Measurements from ENCODE around the gene CXXC1. TPM values are rescaled to one million over a fixed set of nuclear protein-coding genes. Genes with fewer than 3 reads are reported as not detected.
A peak's percentile ranks its signal among the peaks of the same experiment; 100 is the strongest.
"Not testable (repeated sequence)": the region's sequence is repeated elsewhere in the genome, so short reads cannot be mapped to it uniquely, and the experiment has no call there.

CXXC1 gene
- total and polyA plus RNA-seq, 7 donors, result 20.0 to 71.6 (median 28.0) TPM

DNA sequence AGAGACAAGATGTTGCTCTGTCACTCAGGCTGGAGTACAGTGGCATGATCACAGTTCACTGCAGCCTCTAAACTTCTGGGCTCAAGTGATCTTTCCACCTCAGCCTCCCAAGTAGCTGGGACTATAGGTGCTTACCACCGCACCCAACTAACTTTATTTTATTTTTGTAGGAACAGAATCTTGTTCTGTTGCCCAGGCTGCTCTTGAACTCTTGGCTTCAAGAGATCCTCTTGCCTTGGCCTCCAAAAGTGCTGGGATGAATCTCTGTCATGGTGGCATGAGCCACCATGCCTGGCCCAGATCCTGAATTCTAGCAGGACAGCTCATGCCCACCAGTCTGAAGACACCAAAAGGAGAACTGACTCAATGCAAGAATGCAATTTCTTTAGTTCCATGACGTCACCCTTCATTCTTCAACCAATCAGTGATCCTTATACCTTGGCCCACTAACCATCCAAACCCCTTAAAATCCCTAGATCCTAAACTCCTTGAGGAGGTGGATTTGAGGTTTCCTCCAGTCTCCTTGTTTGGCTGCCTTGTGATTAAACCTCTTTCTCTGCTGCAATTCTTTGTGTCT lies 25.6 kb upstream of the CXXC1 start:
- Histone ChIP-seq H3K4me1 (no peaks in the 10 kb centered on the region), H3K27ac (no peak overlapping the region), H3K4me3 (no peak overlapping the region), H3K27me3 (ENCODE audit: insufficient read depth in 3 of 3, low read length in 2 of 3) (peaks cover 0 to 6% (median 0%) of the 10 kb centered on the region in 3 donors), H3K9me3 (no peaks in the 10 kb centered on the region), H3K36me3 (ENCODE audit: insufficient read depth in 1 of 2, low read depth in 1 of 2) (no peaks in the 10 kb centered on the region)
- intact Hi-C loops (cut with DNase I), result no loop called here
- ATAC-seq (peak in 1 of 4 donors; percentile 29), DNase-seq (no peak)
- WGBS, 3 donors, result 48 to 79% (median 63%) methylated on average over 2 of the region's 2 CpGs
- TF ChIP-seq, protein P1, sequence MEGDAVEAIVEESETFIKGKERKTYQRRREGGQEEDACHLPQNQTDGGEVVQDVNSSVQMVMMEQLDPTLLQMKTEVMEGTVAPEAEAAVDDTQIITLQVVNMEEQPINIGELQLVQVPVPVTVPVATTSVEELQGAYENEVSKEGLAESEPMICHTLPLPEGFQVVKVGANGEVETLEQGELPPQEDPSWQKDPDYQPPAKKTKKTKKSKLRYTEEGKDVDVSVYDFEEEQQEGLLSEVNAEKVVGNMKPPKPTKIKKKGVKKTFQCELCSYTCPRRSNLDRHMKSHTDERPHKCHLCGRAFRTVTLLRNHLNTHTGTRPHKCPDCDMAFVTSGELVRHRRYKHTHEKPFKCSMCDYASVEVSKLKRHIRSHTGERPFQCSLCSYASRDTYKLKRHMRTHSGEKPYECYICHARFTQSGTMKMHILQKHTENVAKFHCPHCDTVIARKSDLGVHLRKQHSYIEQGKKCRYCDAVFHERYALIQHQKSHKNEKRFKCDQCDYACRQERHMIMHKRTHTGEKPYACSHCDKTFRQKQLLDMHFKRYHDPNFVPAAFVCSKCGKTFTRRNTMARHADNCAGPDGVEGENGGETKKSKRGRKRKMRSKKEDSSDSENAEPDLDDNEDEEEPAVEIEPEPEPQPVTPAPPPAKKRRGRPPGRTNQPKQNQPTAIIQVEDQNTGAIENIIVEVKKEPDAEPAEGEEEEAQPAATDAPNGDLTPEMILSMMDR (IDR thresholded peaks at IDR 0.05), result no peak

DNA sequence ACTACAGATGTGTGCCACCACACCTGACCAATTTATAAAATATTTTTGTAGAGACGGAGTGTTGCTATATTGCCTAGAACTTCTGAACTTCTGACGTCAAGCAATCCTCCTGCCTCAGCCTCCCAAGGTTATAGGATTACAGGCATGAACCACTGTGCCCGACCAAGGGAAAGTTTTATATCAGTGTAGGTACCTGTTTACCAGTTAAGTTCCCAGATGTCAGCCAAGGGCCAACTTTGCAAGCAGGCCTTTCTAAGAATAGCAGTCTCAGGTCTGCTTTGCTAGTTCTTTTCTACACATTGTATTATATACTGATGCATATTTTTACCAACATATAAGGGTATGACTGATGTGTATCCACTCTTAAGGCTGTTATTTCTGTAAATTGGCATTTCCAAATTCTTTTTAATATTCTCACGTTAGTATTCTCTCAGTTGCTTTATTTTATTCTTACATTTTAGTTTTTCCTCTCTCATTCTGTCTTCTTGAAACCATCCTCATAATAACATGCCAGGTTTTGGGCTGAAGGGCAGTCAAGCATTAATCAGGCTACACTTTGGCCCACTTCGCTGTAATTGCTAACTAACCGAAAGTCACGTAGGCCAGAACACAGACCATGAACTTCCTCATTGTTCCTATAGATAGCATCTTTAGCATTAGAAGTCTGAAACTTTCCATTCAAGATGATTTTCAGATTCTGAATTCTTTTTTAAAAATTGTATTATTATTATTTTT lies 25.0 kb upstream of the CXXC1 start:
- 74 to 80% (median 79%) methylated on average over 7 of the region's 7 CpGs for WGBS, 3 donors
- no peak overlapping the region for H3K4me3 ChIP-seq
- TF ChIP-seq, protein P1 (IDR thresholded peaks at IDR 0.05), result no peak
- peaks cover 0 to 6% (median 0%) of the 10 kb centered on the region in 3 donors for H3K27me3 ChIP-seq (ENCODE audit: insufficient read depth in 3 of 3, low read length in 2 of 3)
- no peaks in the 10 kb centered on the region for H3K36me3 ChIP-seq (ENCODE audit: insufficient read depth in 1 of 2, low read depth in 1 of 2)
- no peak overlapping the region for H3K27ac ChIP-seq
- ATAC-seq, result no peak
- intact Hi-C loops (cut with DNase I), result no loop called here
- no peak for DNase-seq
- no peaks in the 10 kb centered on the region for H3K9me3 ChIP-seq
- no peaks in the 10 kb centered on the region for H3K4me1 ChIP-seq

DNA sequence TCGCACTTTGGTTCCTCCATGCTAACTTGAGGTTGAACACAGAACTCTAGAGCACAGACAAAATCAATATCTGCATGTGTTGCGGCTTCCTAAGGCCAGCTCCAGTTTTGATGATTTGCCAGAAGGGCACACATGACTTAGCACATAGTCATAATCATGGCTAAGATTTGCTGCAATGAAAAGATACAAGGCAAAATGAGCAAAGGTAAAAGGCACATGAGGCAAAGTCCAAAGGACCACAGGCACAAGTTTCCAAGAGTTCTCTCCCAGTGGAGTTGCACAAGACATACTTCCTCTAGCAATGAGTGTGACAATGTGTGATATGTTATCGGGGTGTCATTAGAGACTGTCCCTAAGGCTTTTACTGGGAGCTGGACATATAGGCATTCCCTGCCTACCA lies 24.2 kb upstream of the CXXC1 start:
- 83 to 90% (median 85%) methylated on average over 3 of the region's 3 CpGs for WGBS, 3 donors
- H3K9me3 ChIP-seq, result no peaks in the 10 kb centered on the region
- TF ChIP-seq, protein P1 (IDR thresholded peaks at IDR 0.05), result no peak
- no peak overlapping the region for H3K27ac ChIP-seq
- ATAC-seq (no peak), DNase-seq (no peak)
- peaks cover 0 to 6% (median 0%) of the 10 kb centered on the region in 3 donors for H3K27me3 ChIP-seq (ENCODE audit: insufficient read depth in 3 of 3, low read length in 2 of 3)
- intact Hi-C loops (cut with DNase I), result no loop called here
- H3K4me3 ChIP-seq, result no peak overlapping the region
- no peaks in the 10 kb centered on the region for H3K4me1 ChIP-seq
- no peaks in the 10 kb centered on the region for H3K36me3 ChIP-seq (ENCODE audit: insufficient read depth in 1 of 2, low read depth in 1 of 2)

DNA sequence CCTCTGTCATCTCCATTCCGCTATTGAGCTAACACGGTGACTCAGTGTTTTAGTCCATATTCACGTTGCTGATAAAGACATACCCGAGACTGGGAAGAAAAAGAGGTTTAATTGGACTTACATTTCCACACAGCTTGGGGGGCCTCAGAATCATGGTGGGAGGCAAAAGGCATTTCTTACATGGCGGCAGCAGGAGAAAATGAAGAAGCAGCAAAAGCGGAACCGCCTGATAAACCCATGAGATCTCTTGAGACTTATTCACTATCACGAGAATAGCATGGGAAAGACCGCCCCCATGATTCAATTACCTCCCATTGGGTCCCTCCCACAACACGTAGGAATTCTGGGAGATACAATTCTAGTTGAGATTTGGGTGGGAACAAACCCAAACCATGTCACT lies 22.6 kb upstream of the CXXC1 start:
- TF ChIP-seq, protein P1 (IDR thresholded peaks at IDR 0.05), result no peak
- no peaks in the 10 kb centered on the region for H3K4me1 ChIP-seq
- H3K4me3 ChIP-seq, result no peak overlapping the region
- H3K27ac ChIP-seq, result no peak overlapping the region
- intact Hi-C loops (cut with DNase I), result no loop called here
- peaks cover 2% of the 10 kb centered on the region for H3K9me3 ChIP-seq
- no peak for DNase-seq
- ATAC-seq, result no peak
- 81 to 87% (median 84%) methylated on average over 10 of the region's 10 CpGs for WGBS, 3 donors
- no peaks in the 10 kb centered on the region for H3K36me3 ChIP-seq (ENCODE audit: insufficient read depth in 1 of 2, low read depth in 1 of 2)
- peaks cover 0 to 6% (median 0%) of the 10 kb centered on the region in 3 donors for H3K27me3 ChIP-seq (ENCODE audit: insufficient read depth in 3 of 3, low read length in 2 of 3)

DNA sequence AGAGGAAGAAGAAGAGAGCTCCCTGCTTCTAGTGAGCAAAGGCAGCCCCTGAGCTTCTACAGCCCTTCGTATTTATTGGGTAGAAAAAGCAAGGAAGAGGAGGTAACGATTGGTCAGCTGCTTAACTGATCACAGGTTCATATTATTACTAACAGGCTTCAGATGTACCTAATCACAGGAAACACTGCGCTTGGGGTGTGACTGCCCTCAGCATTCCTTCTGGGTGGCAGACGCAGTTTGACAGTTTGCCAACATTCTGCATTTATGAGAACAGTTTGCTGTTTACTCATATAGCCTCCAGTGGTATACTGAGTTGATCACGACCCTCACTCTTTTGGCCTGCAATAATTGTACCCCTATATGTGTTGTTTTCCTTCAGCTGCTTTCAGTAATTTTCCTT lies 21.4 kb upstream of the CXXC1 start:
- ATAC-seq; intact Hi-C loops (cut with DNase I); H3K27ac ChIP-seq; DNase-seq; H3K36me3 ChIP-seq (ENCODE audit: insufficient read depth in 1 of 2, low read depth in 1 of 2); H3K4me3 ChIP-seq; H3K9me3 ChIP-seq; H3K4me1 ChIP-seq: not testable (repeated sequence)
- peaks cover 0 to 14% (median under 1%) of the 10 kb centered on the region in 3 donors for H3K27me3 ChIP-seq (ENCODE audit: insufficient read depth in 3 of 3, low read length in 2 of 3)
- WGBS, 3 donors, result 54 to 77% (median 69%) methylated on average over 5 of the region's 5 CpGs
